ENCODE results near the gene STAB2.
A peak's percentile ranks its signal among the peaks of the same experiment; 100 is the strongest.

The STAB2 gene

GRCh38 chr12:103690426-103690825 lies 103.4 kb downstream of the STAB2 start:
- DNase-seq (ENCODE audit: low read depth, low spot score) = no peak

- no peak for DNase-seq (ENCODE audit: low read depth, low spot score)
These were observed 104.0 kb downstream of the STAB2 start for GRCh38 chr12:103691063-103691462.

GRCh38 chr12:103696101-103696500 lies 109.0 kb downstream of the STAB2 start:
- DNase-seq (ENCODE audit: low read depth, low spot score) = no peak

GRCh38 chr12:103697971-103698751 lies 111.1 kb downstream of the STAB2 start:
- no peak for DNase-seq (ENCODE audit: low read depth, low spot score)

GRCh38 chr12:103698752-103699560 lies 111.9 kb downstream of the STAB2 start:
- DNase-seq (ENCODE audit: low read depth, low spot score) = no peak

- no peak for DNase-seq (ENCODE audit: low read depth, low spot score)
These were observed 118.0 kb downstream of the STAB2 start for GRCh38 chr12:103705098-103705497.

GRCh38 chr12:103705927-103706326 lies 118.9 kb downstream of the STAB2 start:
- peak; percentile 20 for DNase-seq (ENCODE audit: low read depth, low spot score)

GRCh38 chr12:103707446-103707845 lies 120.4 kb downstream of the STAB2 start:
- DNase-seq (ENCODE audit: low read depth, low spot score) = no peak

- DNase-seq (ENCODE audit: low read depth, low spot score) = no peak
These were observed 123.5 kb downstream of the STAB2 start for GRCh38 chr12:103710544-103710943.

- DNase-seq (ENCODE audit: low read depth, low spot score) = no peak
These were observed 125.1 kb downstream of the STAB2 start for GRCh38 chr12:103712216-103712615.

- DNase-seq (ENCODE audit: low read depth, low spot score) = no peak
These were observed 128.4 kb downstream of the STAB2 start for GRCh38 chr12:103715494-103715893.

GRCh38 chr12:103716517-103717196 lies 129.6 kb downstream of the STAB2 start:
- DNase-seq (ENCODE audit: low read depth, low spot score) = no peak

GRCh38 chr12:103725398-103725797 lies 138.3 kb downstream of the STAB2 start:
- no peak for DNase-seq (ENCODE audit: low read depth, low spot score)

- DNase-seq (ENCODE audit: low read depth, low spot score) = no peak
These were observed 140.6 kb downstream of the STAB2 start for GRCh38 chr12:103727638-103728037.

GRCh38 chr12:103728323-103728722 lies 141.2 kb downstream of the STAB2 start:
- DNase-seq (ENCODE audit: low read depth, low spot score) = no peak

GRCh38 chr12:103729499-103729898 lies 142.4 kb downstream of the STAB2 start:
- no peak for DNase-seq (ENCODE audit: low read depth, low spot score)

- no peak for DNase-seq (ENCODE audit: low read depth, low spot score)
These were observed 144.5 kb downstream of the STAB2 start for GRCh38 chr12:103731539-103731938.

- DNase-seq (ENCODE audit: low read depth, low spot score) = no peak
These were observed 147.8 kb downstream of the STAB2 start for GRCh38 chr12:103734863-103735262.

- DNase-seq (ENCODE audit: low read depth, low spot score) = no peak
These were observed 148.2 kb downstream of the STAB2 start for GRCh38 chr12:103735291-103735690.

GRCh38 chr12:103736572-103736971 lies 149.5 kb downstream of the STAB2 start:
- no peak for DNase-seq (ENCODE audit: low read depth, low spot score)

- DNase-seq (ENCODE audit: low read depth, low spot score) = no peak
These were observed 150.8 kb downstream of the STAB2 start for GRCh38 chr12:103737881-103738280.

- no peak for DNase-seq (ENCODE audit: low read depth, low spot score)
These were observed 155.4 kb downstream of the STAB2 start for GRCh38 chr12:103742349-103742932.
